ACHN (cell line): Measurements from ENCODE around the gene AP2M1.
A peak's percentile ranks its signal among the peaks of the same experiment; 100 is the strongest.
"Not testable (repeated sequence)": the region's sequence is repeated elsewhere in the genome, so short reads cannot be mapped to it uniquely, and the experiment has no call there.

ENCODE experiments used
- DNase-seq: peaks from one replicate; pipeline ENCODE4 v3.0.0-alpha.2; 2015
- in situ Hi-C: cut with HindIII; loops from 2 replicates; pipeline ENCODE4 v1.10.0; 2017; ENCODE audit warnings: low sequenced_read_pairs, low pct_ligation_motif_present, low pct_unique_long_range_greater_than_20kb

AP2M1 gene

GRCh38 chr3:184174646-184175492, at the start of gene AP2M1:
AP2M1 (plus strand) TSS chr3:184174855; CDS start chr3:184176994, 2,139 bp downstream.
- DNase-seq, result peak; percentile 98
- in situ Hi-C loops, result no loop called here

GRCh38 chr3:184126006-184126405, 48.6 kb upstream of the AP2M1 start:
- no peak for DNase-seq
- in situ Hi-C loops, result no loop called here

- in situ Hi-C loops, result no loop called here
- peak; percentile 42 for DNase-seq
Measured at GRCh38 chr3:184129012-184129411, 45.6 kb upstream of the AP2M1 start.

GRCh38 chr3:184132945-184133344, 41.7 kb upstream of the AP2M1 start:
- no peak for DNase-seq
- in situ Hi-C loops, result no loop called here

- in situ Hi-C loops, result no loop called here
- DNase-seq, result peak; percentile 82
Measured at GRCh38 chr3:184133840-184134745, 40.6 kb upstream of the AP2M1 start.

- DNase-seq, result no peak
- in situ Hi-C loops, result no loop called here
Measured at GRCh38 chr3:184134746-184135148, 39.9 kb upstream of the AP2M1 start.

GRCh38 chr3:184135149-184135910, 39.3 kb upstream of the AP2M1 start, which contains the start of gene EIF2B5:
EIF2B5 (plus strand) TSS chr3:184135358; CDS start chr3:184135386, 28 bp downstream.
- peak; percentile 83 for DNase-seq
- in situ Hi-C loops, result no loop called here

GRCh38 chr3:184135911-184136260, 38.8 kb upstream of the AP2M1 start:
- in situ Hi-C loops, result no loop called here
- DNase-seq, result no peak

- no peak for DNase-seq
- in situ Hi-C loops, result no loop called here
Measured at GRCh38 chr3:184140436-184140835, 34.2 kb upstream of the AP2M1 start.

GRCh38 chr3:184142199-184142598, 32.5 kb upstream of the AP2M1 start:
- in situ Hi-C loops, result no loop called here
- no peak for DNase-seq

GRCh38 chr3:184143327-184143726, 31.3 kb upstream of the AP2M1 start:
- in situ Hi-C loops, result no loop called here
- no peak for DNase-seq

- DNase-seq, result no peak
- in situ Hi-C loops, result no loop called here
Measured at GRCh38 chr3:184144505-184144904, 30.1 kb upstream of the AP2M1 start.

- in situ Hi-C loops, result no loop called here
- peak; percentile 70 for DNase-seq
Measured at GRCh38 chr3:184145111-184145524, 29.5 kb upstream of the AP2M1 start.

- no peak for DNase-seq
- in situ Hi-C loops, result no loop called here
Measured at GRCh38 chr3:184145751-184146270, 28.8 kb upstream of the AP2M1 start.

GRCh38 chr3:184148076-184148475, 26.6 kb upstream of the AP2M1 start:
- no peak for DNase-seq
- in situ Hi-C loops, result no loop called here

- in situ Hi-C loops, result no loop called here
- DNase-seq, result no peak
Measured at GRCh38 chr3:184149123-184149522, 25.5 kb upstream of the AP2M1 start.

- in situ Hi-C loops, result not testable (repeated sequence)
- DNase-seq, result peak; percentile 20
Measured at GRCh38 chr3:184149770-184150169, 24.9 kb upstream of the AP2M1 start.

- DNase-seq, result peak; percentile 60
- in situ Hi-C loops, result no loop called here
Measured at GRCh38 chr3:184154885-184155643, 19.6 kb upstream of the AP2M1 start, which contains the start of gene DVL3. DVL3 (plus strand) TSS chr3:184155377; CDS start chr3:184155636, 259 bp downstream.
